Heart left ventricle (tissue), 16 donors: ENCODE results near the gene TNIP1. TPM values are rescaled to one million over a fixed set of nuclear protein-coding genes. Genes with fewer than 3 reads are reported as not detected.

Experiments used
- ATAC-seq, 4 donors: fragments of 200-7000 bp; cut with Tn5 transposase; one replicate each; pipeline ENCODE4 v1.9.1; 2020 to 2022; ENCODE audit warnings: moderate library complexity in 4 of 4, mild to moderate bottlenecking in 3 of 4, moderate number of reproducible peaks in 1 of 4
- DNase-seq, 5 donors: peaks; one replicate each; pipeline ENCODE4 v3.0.0-alpha.2; 2020
- H3K27ac ChIP-seq, 12 donors: fragments of 200-600 bp; sonication (generic) in 4 of 12; one replicate each; pipeline versions ENCODE4 v1.5.0 to v1.8.0; 2016 to 2022; ENCODE audit warnings: mild to moderate bottlenecking in 2 of 12
- H3K27me3 ChIP-seq, 9 donors: fragments of 200-600 bp; sonication (generic) in 2 of 9; one replicate each; pipeline versions ENCODE4 v1.5.1 to v1.8.0; 2016 to 2022; ENCODE audit warnings: mild to moderate bottlenecking in 3 of 9
- H3K36me3 ChIP-seq, 9 donors: fragments of 200-600 bp; sonication (generic) in 2 of 9; one replicate each; pipeline versions ENCODE4 v1.5.0 to v1.8.0; 2018 to 2022; ENCODE audit warnings: mild to moderate bottlenecking in 2 of 9
- H3K4me1 ChIP-seq, 12 donors: fragments of 200-600 bp; sonication (generic) in 4 of 12; one replicate each; pipeline versions ENCODE4 v1.5.0 to v1.8.0; 2016 to 2022; ENCODE audit warnings: mild to moderate bottlenecking in 3 of 12
- H3K4me3 ChIP-seq, 12 donors: fragments of 200-600 bp; sonication (generic) in 4 of 12; one replicate each; pipeline versions ENCODE4 v1.5.0 to v1.8.0; 2017 to 2022; ENCODE audit warnings: mild to moderate bottlenecking in 9 of 12, moderate library complexity in 4 of 12
- H3K9me3 ChIP-seq, 12 donors: fragments of 200-600 bp; sonication (generic) in 4 of 12; one replicate each; pipeline versions ENCODE4 v1.5.0 to v1.8.0; 2016 to 2022; ENCODE audit warnings: mild to moderate bottlenecking in 1 of 12
- POLR2A ChIP-seq, 2 donors: fragments of 450-650 bp; IDR thresholded peaks; one replicate each; pipeline ENCODE4 v1.6.1; 2017; ENCODE audit warnings: antibody characterized with exemption in 2 of 2, mild to moderate bottlenecking in 2 of 2, moderate library complexity in 2 of 2
- WGBS, 4 donors: extraction: QIAGEN DNeasy Blood & Tissue Kit in 2 of 4; methylation state at CpG; one replicate each; pipeline versions ENCODE4 v1.1.5 to v1.1.7; 2013 to 2018; 5-methylcytosine and 5-hydroxymethylcytosine counted together
- intact Hi-C, 10 donors: fragments of 100-400 bp; cut with DNase I; formaldehyde crosslinking; loops; one replicate each; pipeline versions ENCODE4 v1.11.1 to v1.14.2; 2022
- polyA plus RNA-seq, 2 donors: library from polyadenylated mRNA; stranded (reverse); fragments of 200-250 nt; gene quantifications; one replicate each; pipeline ENCODE4 v1.2.3, GENCODE V29; 2013
- total RNA-seq, 9 donors: library from RNA; depleted of rRNA in 2 of 9; stranded (reverse); fragments of >200 nt in 2 of 9; fragmentation: NEBNext Ultra II Directional in 3 of 9; extraction: Animal tissue kit (Norgen Biotek cat#: 25700) in 3 of 9; gene quantifications; one replicate each; pipeline versions ENCODE4 v1.1.0 to v1.2.4, GENCODE V29; 2016 to 2023
- TF ChIP-seq, protein P1 (sequence below), 12 donors: fragments of 200-600 bp; sonication (generic) in 4 of 12; IDR thresholded peaks; one replicate each; pipeline versions ENCODE4 v1.5.0 to v1.8.0; 2018 to 2022; ENCODE audit warnings: antibody characterized with exemption in 12 of 12, mild to moderate bottlenecking in 5 of 12
- donor health status: ischemic (EF 13 %, LVEDD 7.1; RV severe dilation, severe dysfunction).
- donor health status: healthy with polysubstance abuse.
- donor health status: DM: no; HTN: yes; CAD: no.
- donor health status: DM: no; HTN: no; CAD: no.
- donor health status: ischemic (EF 25% LVEDD 6.9; RV normal size, moderate dysfunction).
- donor health status: ischemic (EF 25% LVEDD 5.7; RV mildly dilated, moderate dysfunction).
- donor health status: healthy.
- donor health status: DM: yes; HTN: yes; CAD: no.
- donor health status: ischemic (EF 35%, LVEDD 5.7; RV mildly dilated, moderate dysfunction).
- donor health status: nonischemic (EF 11% LVEDD 7.7; RV severe dilation, severe dysfunction).
- donor health status: DM: yes; HTN: yes; CAD: no.
- donor health status: PGD.
- donor health status: ischemic (EF 29% LVEDD 5.4; RV normal size, mild dysfunction).
- donor health status: nonischemic (EF 23%, LVEDD 6.1; RV moderate dilation, normal function).

Gene TNIP1
- total and polyA plus RNA-seq, 11 donors = 86.0 to 180 (median 108) TPM

DNA sequence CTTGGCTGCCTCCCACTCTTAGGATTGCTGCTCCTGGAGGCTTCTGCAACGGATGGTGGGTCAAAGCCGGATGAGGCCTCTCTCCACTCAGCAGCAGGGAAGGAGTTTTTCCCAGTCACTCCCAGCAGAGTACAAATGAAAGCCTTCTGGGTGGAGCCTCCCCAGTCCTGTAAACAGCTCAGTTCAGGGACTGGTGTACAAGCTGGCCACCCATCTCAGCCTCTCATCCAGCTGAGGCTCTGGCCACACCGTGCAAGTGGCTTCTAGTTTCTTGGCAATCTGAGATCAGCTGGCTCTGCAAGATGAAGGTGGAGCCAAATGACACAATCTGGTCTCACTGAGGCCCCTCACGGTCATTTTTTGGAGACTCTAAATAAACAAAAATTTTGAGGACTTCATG, 50.5 kb downstream of the TNIP1 start:
- WGBS, 4 donors = 47 to 60% (median 53%) methylated on average over 4 of the region's 4 CpGs
- DNase-seq (peak in 4 of 5 donors; percentile 39 to 81 (median 55)), ATAC-seq (peak; percentile 51 to 85 (median 65))
- no peak for TF ChIP-seq POLR2A (IDR thresholded peaks at IDR 0.05)
- TF ChIP-seq, protein P1, sequence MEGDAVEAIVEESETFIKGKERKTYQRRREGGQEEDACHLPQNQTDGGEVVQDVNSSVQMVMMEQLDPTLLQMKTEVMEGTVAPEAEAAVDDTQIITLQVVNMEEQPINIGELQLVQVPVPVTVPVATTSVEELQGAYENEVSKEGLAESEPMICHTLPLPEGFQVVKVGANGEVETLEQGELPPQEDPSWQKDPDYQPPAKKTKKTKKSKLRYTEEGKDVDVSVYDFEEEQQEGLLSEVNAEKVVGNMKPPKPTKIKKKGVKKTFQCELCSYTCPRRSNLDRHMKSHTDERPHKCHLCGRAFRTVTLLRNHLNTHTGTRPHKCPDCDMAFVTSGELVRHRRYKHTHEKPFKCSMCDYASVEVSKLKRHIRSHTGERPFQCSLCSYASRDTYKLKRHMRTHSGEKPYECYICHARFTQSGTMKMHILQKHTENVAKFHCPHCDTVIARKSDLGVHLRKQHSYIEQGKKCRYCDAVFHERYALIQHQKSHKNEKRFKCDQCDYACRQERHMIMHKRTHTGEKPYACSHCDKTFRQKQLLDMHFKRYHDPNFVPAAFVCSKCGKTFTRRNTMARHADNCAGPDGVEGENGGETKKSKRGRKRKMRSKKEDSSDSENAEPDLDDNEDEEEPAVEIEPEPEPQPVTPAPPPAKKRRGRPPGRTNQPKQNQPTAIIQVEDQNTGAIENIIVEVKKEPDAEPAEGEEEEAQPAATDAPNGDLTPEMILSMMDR (IDR thresholded peaks at IDR 0.05) = no peak
- Histone ChIP-seq H3K36me3 (peaks cover 0 to 95% (median 90%) of the 10 kb centered on the region in 9 donors), H3K4me3 (no peak overlapping the region), H3K27ac (peak overlapping the region in 11 of 12 donors; percentile 18 to 72 (median 50)), H3K4me1 (peaks cover 0 to 57% (median 36%) of the 10 kb centered on the region in 12 donors), H3K9me3 (no peaks in the 10 kb centered on the region), H3K27me3 (no peaks in the 10 kb centered on the region)
- intact Hi-C loops = loop anchor here in 1 of 10 donors (10.0 kb wide), 1 partner anchor 236 kb away; no protein-coding TSS in a partner anchor

DNA sequence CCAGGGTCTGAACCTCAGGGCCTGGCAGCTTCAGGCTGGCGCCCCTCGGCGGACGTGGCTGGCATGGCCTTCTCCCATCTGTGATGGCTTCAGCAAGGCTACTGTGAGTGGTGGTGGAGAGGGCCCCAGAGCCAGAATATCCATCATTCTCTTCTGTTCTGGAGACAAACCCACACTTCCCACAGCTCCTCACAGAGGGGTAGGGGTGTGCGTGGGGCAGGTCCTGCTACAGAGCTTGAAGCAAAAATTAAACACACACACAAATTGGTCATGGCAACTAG, 50.8 kb downstream of the TNIP1 start:
- intact Hi-C loops = loop anchor here in 1 of 10 donors (10.0 kb wide), 1 partner anchor 235 kb away; no protein-coding TSS in a partner anchor
- DNase-seq (no peak), ATAC-seq (peak in 2 of 4 donors; percentile 1 to 4)
- H3K27ac ChIP-seq = peak overlapping the region in 11 of 12 donors; percentile 18 to 72 (median 50)
- TF ChIP-seq POLR2A (IDR thresholded peaks at IDR 0.05) = no peak
- TF ChIP-seq, protein P1 (IDR thresholded peaks at IDR 0.05) = no peak
- WGBS, 4 donors = 90 to 100% (median 94%) methylated on average over 3 to 5 of the region's 5 CpGs
- peaks cover 0 to 95% (median 89%) of the 10 kb centered on the region in 9 donors for H3K36me3 ChIP-seq
- H3K4me1 ChIP-seq = peaks cover 0 to 61% (median 40%) of the 10 kb centered on the region in 12 donors
- no peak overlapping the region for H3K4me3 ChIP-seq
- H3K27me3 ChIP-seq = no peaks in the 10 kb centered on the region
- H3K9me3 ChIP-seq = no peaks in the 10 kb centered on the region

DNA sequence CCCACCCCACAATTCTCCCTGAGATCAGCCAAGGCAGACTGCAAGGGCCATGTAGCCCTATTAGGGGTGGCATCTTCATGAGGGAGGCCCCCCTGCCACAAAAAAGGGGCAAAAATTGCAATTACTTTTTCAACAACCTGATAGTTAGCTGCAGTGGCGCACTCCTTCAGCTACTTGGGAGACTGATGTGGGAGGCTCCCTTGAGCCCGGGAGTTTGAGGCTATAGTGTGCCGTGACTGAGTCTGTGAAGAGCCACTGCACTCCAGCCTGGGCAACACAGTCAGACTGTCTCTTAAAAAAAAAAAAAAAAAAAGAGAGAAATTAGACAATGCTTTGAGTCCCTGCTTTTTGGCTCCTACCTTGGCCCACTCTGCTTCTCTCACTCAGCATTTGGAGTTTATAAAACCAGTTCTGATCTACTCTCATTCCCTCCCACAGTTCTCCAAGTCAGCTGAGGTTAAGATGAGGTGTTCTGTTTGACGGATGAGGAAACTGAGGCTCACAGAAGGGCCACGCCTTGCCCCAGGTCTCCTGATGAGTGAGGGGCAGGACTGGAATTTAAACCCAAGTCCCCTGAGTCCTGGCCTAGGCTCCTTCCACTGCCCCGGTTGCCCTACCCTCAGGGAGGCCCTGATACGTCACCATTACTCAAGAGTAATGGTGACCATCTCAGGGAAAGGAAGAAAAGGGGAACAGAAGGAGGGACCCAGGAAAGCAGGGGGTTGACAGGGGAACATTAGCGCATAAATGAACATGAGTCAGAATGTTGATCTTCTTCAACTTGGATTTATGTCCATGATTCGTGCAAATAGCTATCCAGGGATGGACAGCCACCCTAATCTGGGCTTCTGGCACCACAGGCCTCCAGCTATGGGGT, 51.4 kb downstream of the TNIP1 start:
- Histone ChIP-seq H3K9me3 (no peaks in the 10 kb centered on the region), H3K36me3 (peaks cover 0 to 94% (median 84%) of the 10 kb centered on the region in 9 donors), H3K27ac (peak overlapping the region in 11 of 12 donors; percentile 18 to 72 (median 50)), H3K4me1 (peaks cover 2 to 67% (median 46%) of the 10 kb centered on the region in 12 donors), H3K4me3 (no peak overlapping the region), H3K27me3 (no peaks in the 10 kb centered on the region)
- intact Hi-C loops = loop anchor here in 1 of 10 donors (10.0 kb wide), 1 partner anchor 235 kb away; no protein-coding TSS in a partner anchor
- 93 to 97% (median 95%) methylated on average over 9 of the region's 9 CpGs for WGBS, 4 donors
- ATAC-seq = no peak
- TF ChIP-seq, protein P1 (IDR thresholded peaks at IDR 0.05) = no peak
- TF ChIP-seq POLR2A (IDR thresholded peaks at IDR 0.05) = no peak
- DNase-seq = no peak

DNA sequence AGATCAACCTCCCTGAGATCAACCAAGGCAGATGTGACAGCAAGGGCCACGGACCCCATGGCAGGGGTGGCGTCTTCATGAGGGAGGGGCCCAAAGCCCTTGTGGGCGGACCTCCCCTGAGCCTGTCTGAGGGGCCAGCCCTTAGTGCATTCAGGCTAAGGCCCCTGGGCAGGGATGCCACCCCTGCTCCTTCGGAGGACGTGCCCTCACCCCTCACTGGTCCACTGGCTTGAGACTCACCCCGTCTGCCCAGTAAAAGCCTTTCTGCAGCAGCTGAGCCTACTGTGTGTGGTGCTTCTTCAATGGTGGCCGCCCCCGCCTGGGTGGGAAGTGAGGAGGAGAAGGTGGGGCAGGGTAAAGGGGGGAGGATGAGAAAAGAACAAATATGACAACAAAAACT, 52.1 kb downstream of the TNIP1 start:
- DNase-seq (peak in 2 of 5 donors; percentile 20 to 42), ATAC-seq (no peak)
- H3K36me3 ChIP-seq = peaks cover 0 to 89% (median 78%) of the 10 kb centered on the region in 9 donors
- intact Hi-C loops = no loop called here
- 87 to 95% (median 91%) methylated on average over 5 to 8 of the region's 8 CpGs for WGBS, 4 donors
- H3K27me3 ChIP-seq = no peaks in the 10 kb centered on the region
- no peak overlapping the region for H3K4me3 ChIP-seq
- TF ChIP-seq, protein P1 (IDR thresholded peaks at IDR 0.05) = no peak
- TF ChIP-seq POLR2A (IDR thresholded peaks at IDR 0.05) = peak in 1 of 2 donors; percentile 33
- H3K27ac ChIP-seq = peak overlapping the region in 4 of 12 donors; percentile 16 to 43 (median 20)
- no peaks in the 10 kb centered on the region for H3K9me3 ChIP-seq
- H3K4me1 ChIP-seq = peaks cover 8 to 74% (median 53%) of the 10 kb centered on the region in 12 donors
